ENCODE measurements around the gene PTPN1.

- no peak for TF ChIP-seq GATA2 (IDR thresholded peaks at IDR 0.05; ENCODE audit: low read depth, low read length)
- TF ChIP-seq GATA3 (IDR thresholded peaks at IDR 0.05; ENCODE audit: low read depth, low read length), result no peak
Observed at GRCh38 chr20:50585678-50586077, 75.5 kb downstream of the PTPN1 start.
